GM20431 (cell line): ENCODE data around the gene CAMK1D.
"Not testable (repeated sequence)": the region's sequence is repeated elsewhere in the genome, so short reads cannot be mapped to it uniquely, and the experiment has no call there.

Experiments used
- in situ Hi-C: fragments of 300-500 bp; cut with MseI, MboI; formaldehyde crosslinking; loops from one replicate; pipeline ENCODE4 v1.15.0; 2020; ENCODE audit warnings: low sequenced_read_pairs; ENCODE audit not compliant: unreplicated experiment

The CAMK1D gene

GRCh38 chr10:12338981-12339380 lies 10.4 kb upstream of the CAMK1D start:
- in situ Hi-C loops = no loop called here

GRCh38 chr10:12340371-12340770 lies 9.0 kb upstream of the CAMK1D start:
- in situ Hi-C loops = no loop called here

GRCh38 chr10:12340937-12341336 lies 8.4 kb upstream of the CAMK1D start:
- in situ Hi-C loops = no loop called here

GRCh38 chr10:12341526-12341925 lies 7.8 kb upstream of the CAMK1D start:
- in situ Hi-C loops = no loop called here

GRCh38 chr10:12344375-12345110 lies 4.8 kb upstream of the CAMK1D start:
- in situ Hi-C loops = no loop called here

- in situ Hi-C loops = no loop called here
These were observed 2.6 kb upstream of the CAMK1D start for GRCh38 chr10:12346707-12347106.

- in situ Hi-C loops = no loop called here
These were observed 965 bp upstream of the CAMK1D start for GRCh38 chr10:12348294-12348869.

- in situ Hi-C loops = no loop called here
These were observed 351 bp downstream of the CAMK1D start for GRCh38 chr10:12349629-12350166.

- in situ Hi-C loops = no loop called here
These were observed 973 bp downstream of the CAMK1D start for GRCh38 chr10:12350167-12350872.

- in situ Hi-C loops = no loop called here
These were observed 1.6 kb downstream of the CAMK1D start for GRCh38 chr10:12350925-12351324.

- in situ Hi-C loops = no loop called here
These were observed 2.1 kb downstream of the CAMK1D start for GRCh38 chr10:12351447-12351846.

- in situ Hi-C loops = no loop called here
These were observed 2.5 kb downstream of the CAMK1D start for GRCh38 chr10:12351889-12352288.

- in situ Hi-C loops = no loop called here
These were observed 4.3 kb downstream of the CAMK1D start for GRCh38 chr10:12353399-12354242.

- in situ Hi-C loops = not testable (repeated sequence)
These were observed 5.3 kb downstream of the CAMK1D start for GRCh38 chr10:12354696-12355095.

GRCh38 chr10:12355384-12355783 lies 6.0 kb downstream of the CAMK1D start:
- in situ Hi-C loops = no loop called here

GRCh38 chr10:12357525-12358151 lies 8.3 kb downstream of the CAMK1D start:
- in situ Hi-C loops = no loop called here

- in situ Hi-C loops = no loop called here
These were observed 9.7 kb downstream of the CAMK1D start for GRCh38 chr10:12358863-12359564.

GRCh38 chr10:12360461-12360860 lies 11.1 kb downstream of the CAMK1D start:
- in situ Hi-C loops = no loop called here

- in situ Hi-C loops = not testable (repeated sequence)
These were observed 11.8 kb downstream of the CAMK1D start for GRCh38 chr10:12361115-12361514.
